GM21390 (cell line): ENCODE data around the gene NSUN5.
A peak's percentile ranks its signal among the peaks of the same experiment; 100 is the strongest.
"Not testable (repeated sequence)": the region's sequence is repeated elsewhere in the genome, so short reads cannot be mapped to it uniquely, and the experiment has no call there.

Experiments used
- ATAC-seq: cut with Tn5 transposase; IDR thresholded peaks from one replicate; pipeline ENCODE4 v1.9.1; 2021; ENCODE audit not compliant: unreplicated experiment

NSUN5 gene

DNA sequence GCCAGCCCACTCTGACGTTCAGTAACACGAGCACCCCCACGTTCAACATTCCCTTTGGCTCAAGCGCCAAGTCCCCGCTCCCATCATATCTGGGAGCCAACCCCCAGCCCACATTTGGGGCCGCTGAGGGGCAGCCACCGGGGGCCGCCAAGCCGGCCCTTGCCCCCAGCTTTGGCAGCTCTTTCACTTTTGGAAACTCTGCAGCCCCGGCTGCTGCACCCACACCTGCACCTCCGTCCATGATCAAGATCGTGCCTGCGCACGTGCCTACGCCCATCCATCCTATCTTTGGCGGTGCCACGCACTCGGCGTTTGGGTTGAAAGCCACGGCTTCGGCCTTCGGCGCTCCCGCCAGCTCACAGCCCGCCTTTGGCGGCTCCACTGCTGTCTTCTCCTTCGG, 10.9 kb downstream of the NSUN5 start:
- ATAC-seq, result not testable (repeated sequence)

DNA sequence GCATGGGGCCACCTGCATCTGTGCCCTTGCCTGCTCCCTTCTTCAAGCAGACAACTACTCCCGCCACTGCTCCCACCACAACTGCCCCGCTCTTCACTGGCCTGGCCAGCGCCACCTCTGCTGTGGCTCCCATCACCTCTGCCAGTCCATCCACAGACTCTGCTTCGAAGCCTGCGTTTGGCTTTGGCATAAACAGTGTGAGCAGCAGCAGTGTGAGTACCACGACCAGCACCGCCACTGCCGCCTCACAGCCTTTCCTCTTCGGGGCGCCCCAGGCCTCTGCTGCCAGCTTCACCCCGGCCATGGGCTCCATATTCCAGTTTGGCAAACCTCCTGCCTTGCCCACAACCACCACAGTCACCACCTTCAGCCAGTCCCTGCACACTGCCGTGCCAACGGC, 11.4 kb downstream of the NSUN5 start:
- ATAC-seq, result not testable (repeated sequence)

DNA sequence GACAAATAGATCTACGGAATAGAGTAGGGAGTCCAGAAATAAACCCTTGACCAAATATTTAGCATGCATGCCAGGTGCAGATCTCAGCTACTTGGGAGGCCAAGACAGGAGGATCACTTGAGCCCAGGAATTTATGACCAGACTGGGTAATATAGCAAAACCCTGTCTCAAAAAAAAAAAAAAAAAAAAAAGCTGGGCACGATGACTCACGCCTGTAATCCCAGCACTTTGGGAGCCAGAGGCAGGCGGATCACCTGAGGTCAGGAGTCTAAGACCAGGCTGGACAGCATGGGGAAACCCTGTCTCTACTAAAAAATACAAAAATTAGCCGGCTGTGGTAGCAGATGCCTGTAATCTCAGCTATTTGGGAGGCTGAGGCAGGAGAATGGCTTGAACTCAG, 31.4 kb downstream of the NSUN5 start:
- not testable (repeated sequence) for ATAC-seq

DNA sequence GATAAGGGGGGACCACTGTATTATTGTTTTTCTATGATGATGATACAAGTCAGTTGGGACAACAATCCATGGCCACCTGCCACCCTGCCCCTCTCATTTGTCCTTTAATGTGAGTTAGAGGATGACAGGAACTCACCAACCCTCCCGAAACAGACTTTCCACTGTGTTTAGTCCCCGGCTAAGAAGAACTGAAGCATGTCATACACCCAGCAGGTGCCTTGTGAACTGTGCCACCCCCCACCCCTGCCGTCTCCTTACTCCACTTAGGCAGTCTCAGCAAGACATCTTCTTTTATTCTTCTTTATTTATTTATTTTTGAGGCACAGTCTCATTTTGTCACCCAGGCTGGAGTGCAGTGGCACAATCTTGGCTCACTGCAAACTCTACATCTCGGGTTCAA, 40.8 kb downstream of the NSUN5 start:
- ATAC-seq, result not testable (repeated sequence)

DNA sequence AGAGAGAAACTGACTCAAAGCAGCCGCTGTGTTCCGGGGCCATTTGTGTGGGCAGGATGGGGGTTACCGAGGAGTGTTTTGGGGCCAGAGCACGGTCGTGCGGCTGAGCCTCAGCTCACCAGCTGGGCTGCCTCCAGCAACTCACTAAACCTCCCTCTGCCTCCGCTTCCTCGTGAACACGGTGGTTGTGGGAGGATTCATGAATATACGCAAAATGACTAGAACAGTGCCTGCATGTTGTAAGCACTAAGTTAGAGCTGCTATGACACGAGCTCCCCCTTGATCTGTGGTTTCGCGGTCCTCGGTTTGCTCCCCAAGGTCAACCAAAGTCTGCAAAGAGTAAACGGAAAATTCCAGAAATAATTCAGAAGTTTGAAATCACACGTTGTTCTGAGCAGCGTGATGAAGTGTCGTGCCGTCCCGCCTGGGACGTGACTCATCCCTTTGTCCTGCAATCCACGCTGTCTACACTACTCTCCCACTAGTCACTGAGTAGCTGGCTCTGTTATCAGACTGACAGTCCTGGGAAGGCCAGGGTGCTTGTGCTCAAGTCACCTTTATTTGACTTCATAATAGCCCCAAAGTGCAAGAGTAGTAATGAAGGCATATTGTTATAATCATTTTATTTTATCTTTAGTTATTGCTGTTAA, 41.8 kb downstream of the NSUN5 start:
- peak; percentile 68 for ATAC-seq

DNA sequence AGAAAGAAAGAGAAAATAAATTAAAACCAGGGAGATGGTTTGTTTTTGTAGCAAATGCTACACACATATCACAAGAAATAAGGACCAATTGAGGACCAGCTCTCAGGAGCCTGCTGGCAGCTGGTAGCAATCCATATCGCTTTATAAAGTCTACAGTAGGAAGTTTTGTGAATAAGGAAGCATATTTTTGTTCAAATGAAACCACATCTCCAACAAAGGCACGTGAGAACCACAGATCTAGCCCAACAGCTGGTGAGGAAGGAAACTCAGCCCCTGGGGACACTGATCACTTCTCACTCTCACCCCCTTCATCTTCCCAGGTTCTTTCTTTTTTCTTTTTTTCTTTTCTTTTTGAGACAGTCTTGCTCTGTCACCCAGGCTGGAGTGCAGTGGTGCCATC, 46.2 kb downstream of the NSUN5 start:
- ATAC-seq, result peak; percentile 43
